KMS-11 (cell line): Measurements from ENCODE around the gene SUMF2.
A peak's percentile ranks its signal among the peaks of the same experiment; 100 is the strongest.
"Not testable (repeated sequence)": the region's sequence is repeated elsewhere in the genome, so short reads cannot be mapped to it uniquely, and the experiment has no call there.

Source experiments
- H2AFZ ChIP-seq: fragments of 200-600 bp; sonication (generic); 2 replicates; pipeline ENCODE4 v1.6.1; 2016; ENCODE audit warnings: antibody characterized with exemption, mixed run types, low read depth
- H3K27ac ChIP-seq: fragments of 200-600 bp; sonication (generic); 2 replicates; pipeline ENCODE4 v1.6.1; 2016; ENCODE audit warnings: mild to moderate bottlenecking, mixed run types
- H3K27me3 ChIP-seq: fragments of 200-600 bp; sonication (generic); 2 replicates; pipeline ENCODE4 v1.6.1; 2017; ENCODE audit warnings: mild to moderate bottlenecking, low read depth, mixed run types, moderate library complexity; ENCODE audit not compliant: insufficient read depth
- H3K36me3 ChIP-seq: fragments of 200-600 bp; sonication (generic); 2 replicates; pipeline ENCODE4 v1.6.1; 2017; ENCODE audit warnings: mild to moderate bottlenecking, mixed run types; ENCODE audit not compliant: insufficient read depth
- H3K4me1 ChIP-seq: fragments of 200-600 bp; sonication (generic); 2 replicates; pipeline ENCODE4 v1.6.1; 2016; ENCODE audit warnings: mild to moderate bottlenecking, low read depth, mixed run types; ENCODE audit not compliant: poor library complexity, severe bottlenecking
- H3K4me2 ChIP-seq: fragments of 200-600 bp; sonication (generic); 2 replicates; pipeline ENCODE4 v1.7.0; 2016; ENCODE audit warnings: mild to moderate bottlenecking, mixed run types
- H3K4me3 ChIP-seq: fragments of 200-600 bp; sonication (generic); IDR thresholded peaks from 2 replicates; pipeline ENCODE4 v1.6.1; 2017; ENCODE audit warnings: low read depth, low read length, mixed read lengths; ENCODE audit not compliant: insufficient read depth
- H3K79me2 ChIP-seq: fragments of 200-600 bp; sonication (generic); 2 replicates; pipeline ENCODE4 v1.6.1; 2016; ENCODE audit warnings: low read depth, mixed run types; ENCODE audit not compliant: insufficient read depth
- H3K9ac ChIP-seq: fragments of 200-600 bp; sonication (generic); 2 replicates; pipeline ENCODE4 v1.6.1; 2016; ENCODE audit warnings: mild to moderate bottlenecking, mixed run types
- H4K20me1 ChIP-seq: fragments of 200-600 bp; sonication (generic); 2 replicates; pipeline ENCODE4 v1.6.1; 2016; ENCODE audit warnings: mild to moderate bottlenecking, mixed run types; ENCODE audit not compliant: insufficient read depth
- TF ChIP-seq, protein P1 (sequence below): fragments of 200-600 bp; sonication (generic); conservative IDR thresholded peaks from 2 replicates; pipeline ENCODE4 v1.6.1; 2017; ENCODE audit warnings: low read depth, mild to moderate bottlenecking, antibody characterized with exemption, low read length, moderate library complexity, mixed read lengths

Gene SUMF2

DNA sequence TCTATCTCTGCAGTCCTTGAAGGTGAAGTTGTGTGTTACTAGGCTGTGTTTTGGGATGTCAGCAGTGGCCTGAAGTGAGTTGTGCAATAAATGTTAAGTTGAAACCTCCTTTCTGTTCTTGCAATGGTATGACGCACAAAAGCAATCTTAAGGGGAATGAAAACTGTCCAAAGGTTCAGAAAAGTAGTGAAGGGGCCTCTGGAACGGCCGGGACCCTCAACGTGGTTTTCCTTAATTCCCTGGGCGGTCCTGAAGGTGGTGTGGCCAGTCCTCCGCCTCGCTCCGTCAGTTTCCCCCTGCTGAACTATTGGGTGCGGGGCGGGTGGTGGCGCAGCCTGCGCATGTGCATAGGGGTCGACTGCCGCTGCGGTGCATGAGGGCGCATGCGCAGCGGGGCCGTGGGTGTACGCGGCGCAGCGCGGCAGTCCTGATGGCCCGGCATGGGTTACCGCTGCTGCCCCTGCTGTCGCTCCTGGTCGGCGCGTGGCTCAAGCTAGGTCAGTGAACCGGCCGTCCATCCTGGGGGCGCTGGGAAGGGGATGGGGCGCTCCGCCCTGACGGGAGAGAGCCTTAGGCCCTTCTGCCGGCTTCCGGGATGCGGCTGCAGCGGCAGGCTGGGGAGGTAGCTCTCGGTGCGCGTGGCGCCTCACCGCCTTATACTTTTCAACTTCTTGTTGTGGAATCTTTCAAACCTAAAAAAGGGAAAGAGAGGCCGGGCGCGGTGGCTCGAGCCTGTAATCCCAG lies at the start of gene SUMF2:
Gene SUMF2 (plus strand): TSS at position 405 of the 744 bp plus-strand sequence. CDS start 26 bp downstream, at position 431.
- no peaks in the 10 kb centered on the region for H3K27me3 ChIP-seq
- H3K4me2 ChIP-seq = peak within 1 kb of the TSS; percentile 38
- H3K36me3 ChIP-seq = peaks cover 21% of the 10 kb centered on the region; the same call in 1 of the 2 replicates
- peak within 1 kb of the TSS; percentile 70 for H2AFZ ChIP-seq
- no peak within 1 kb of the TSS for H3K4me3 ChIP-seq
- peak within 1 kb of the TSS; percentile 90 for H3K27ac ChIP-seq
- peaks cover 55% of the 10 kb centered on the region for H3K4me1 ChIP-seq
- no peaks in the 10 kb centered on the region for H4K20me1 ChIP-seq
- H3K79me2 ChIP-seq = peaks cover 27% of the 10 kb centered on the region; the same call in 1 of the 2 replicates
- TF ChIP-seq, protein P1, sequence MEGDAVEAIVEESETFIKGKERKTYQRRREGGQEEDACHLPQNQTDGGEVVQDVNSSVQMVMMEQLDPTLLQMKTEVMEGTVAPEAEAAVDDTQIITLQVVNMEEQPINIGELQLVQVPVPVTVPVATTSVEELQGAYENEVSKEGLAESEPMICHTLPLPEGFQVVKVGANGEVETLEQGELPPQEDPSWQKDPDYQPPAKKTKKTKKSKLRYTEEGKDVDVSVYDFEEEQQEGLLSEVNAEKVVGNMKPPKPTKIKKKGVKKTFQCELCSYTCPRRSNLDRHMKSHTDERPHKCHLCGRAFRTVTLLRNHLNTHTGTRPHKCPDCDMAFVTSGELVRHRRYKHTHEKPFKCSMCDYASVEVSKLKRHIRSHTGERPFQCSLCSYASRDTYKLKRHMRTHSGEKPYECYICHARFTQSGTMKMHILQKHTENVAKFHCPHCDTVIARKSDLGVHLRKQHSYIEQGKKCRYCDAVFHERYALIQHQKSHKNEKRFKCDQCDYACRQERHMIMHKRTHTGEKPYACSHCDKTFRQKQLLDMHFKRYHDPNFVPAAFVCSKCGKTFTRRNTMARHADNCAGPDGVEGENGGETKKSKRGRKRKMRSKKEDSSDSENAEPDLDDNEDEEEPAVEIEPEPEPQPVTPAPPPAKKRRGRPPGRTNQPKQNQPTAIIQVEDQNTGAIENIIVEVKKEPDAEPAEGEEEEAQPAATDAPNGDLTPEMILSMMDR = no peak
- peak within 1 kb of the TSS; percentile 88 for H3K9ac ChIP-seq

DNA sequence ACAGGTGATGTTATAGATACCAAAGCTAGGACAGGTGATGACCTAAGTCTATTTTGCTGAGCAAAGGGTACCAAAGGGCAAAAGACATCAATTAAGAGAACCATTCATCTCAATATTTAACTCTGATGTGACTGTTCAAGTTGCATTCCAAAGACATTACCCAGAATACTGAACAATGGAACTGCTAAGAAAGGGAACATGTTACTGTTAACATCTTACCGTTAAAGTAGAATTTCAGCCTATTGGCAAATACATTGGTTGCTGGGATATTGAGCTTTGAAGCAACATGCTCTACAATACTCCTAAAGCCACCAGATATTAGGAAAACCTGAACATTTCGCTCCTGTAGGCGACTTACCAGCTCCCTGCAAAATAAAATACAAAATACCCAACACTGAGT lies 47.1 kb upstream of the SUMF2 start:
- H3K27ac ChIP-seq, H2AFZ ChIP-seq, H4K20me1 ChIP-seq, H3K9ac ChIP-seq, H3K4me1 ChIP-seq, H3K79me2 ChIP-seq, H3K27me3 ChIP-seq, H3K4me2 ChIP-seq, H3K4me3 ChIP-seq, H3K36me3 ChIP-seq: not testable (repeated sequence)

DNA sequence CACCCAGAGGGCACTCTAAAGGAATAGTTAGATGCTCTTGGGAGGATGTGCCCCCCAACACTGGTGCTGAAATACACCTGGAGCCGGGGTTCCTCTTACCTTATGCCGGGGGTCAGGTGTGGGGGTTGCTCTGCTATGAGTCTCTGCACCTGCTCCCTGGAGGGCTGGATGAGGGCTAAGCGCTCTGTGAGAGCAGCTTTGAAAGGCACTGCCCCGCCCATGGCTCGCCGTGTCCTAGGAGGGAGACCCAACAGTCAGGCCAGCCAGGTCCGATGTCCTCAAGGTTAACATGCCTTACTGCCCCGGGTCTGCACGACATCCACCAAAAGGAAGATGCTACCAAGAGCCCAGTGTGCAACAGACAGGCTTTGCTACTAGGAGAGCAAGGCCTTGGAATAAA lies 44.6 kb upstream of the SUMF2 start:
- Histone ChIP-seq H3K4me2 (no peak overlapping the region), H3K4me1 (no peaks in the 10 kb centered on the region), H3K9ac (no peak overlapping the region), H3K4me3 (no peak overlapping the region), H2AFZ (no peak overlapping the region), H3K27ac (no peak overlapping the region), H3K36me3 (peaks cover 3% of the 10 kb centered on the region; the same call in 1 of the 2 replicates), H3K79me2 (no peaks in the 10 kb centered on the region), H4K20me1 (no peaks in the 10 kb centered on the region), H3K27me3 (no peaks in the 10 kb centered on the region)
- TF ChIP-seq, protein P1 = no peak

DNA sequence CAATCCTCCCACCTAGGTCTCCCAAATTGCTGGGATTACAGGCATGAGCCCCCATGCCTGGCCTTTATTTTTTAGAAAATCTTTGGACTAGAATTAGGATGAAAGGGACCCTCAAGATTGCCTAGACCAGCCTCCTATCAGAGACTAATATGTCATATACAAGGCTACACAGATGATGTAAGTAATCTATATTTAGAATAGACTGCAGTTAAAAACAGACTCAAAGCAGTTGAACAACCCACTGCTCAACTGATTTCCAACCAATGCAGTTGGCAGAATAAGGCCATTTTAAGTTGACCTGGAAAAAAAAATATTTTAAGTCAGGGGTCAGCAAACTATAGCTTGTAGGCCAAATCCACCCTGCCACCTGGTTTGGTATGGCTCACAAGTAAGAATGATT lies 40.6 kb upstream of the SUMF2 start:
- Histone ChIP-seq H3K4me3 (no peak overlapping the region), H3K4me2 (no peak overlapping the region), H3K27ac (no peak overlapping the region), H3K9ac (no peak overlapping the region), H3K79me2 (no peaks in the 10 kb centered on the region; the same call in 1 of the 2 replicates), H3K36me3 (peaks cover 3% of the 10 kb centered on the region; the same call in 1 of the 2 replicates), H3K27me3 (no peaks in the 10 kb centered on the region), H3K4me1 (no peaks in the 10 kb centered on the region), H2AFZ (no peak overlapping the region), H4K20me1 (no peaks in the 10 kb centered on the region)
- TF ChIP-seq, protein P1 = no peak

DNA sequence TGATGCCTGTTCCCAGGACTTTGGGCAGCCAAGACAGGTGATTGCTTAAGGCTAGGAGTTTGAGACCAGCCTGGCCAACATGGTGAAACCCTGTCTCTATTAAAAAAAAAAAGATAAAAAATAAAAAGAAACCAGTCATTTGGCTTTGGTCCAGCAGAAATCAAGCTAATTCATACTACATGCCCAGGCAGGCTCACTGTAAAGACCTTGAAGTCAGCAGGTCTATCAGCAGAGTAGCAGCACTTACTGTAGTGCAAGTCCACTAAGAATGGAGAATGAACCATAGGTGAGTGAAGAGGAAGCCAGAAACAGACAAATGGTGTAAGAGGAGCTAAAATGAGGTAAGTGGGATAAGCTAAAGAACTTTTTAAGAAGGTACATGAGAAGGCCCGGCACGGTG lies 37.5 kb upstream of the SUMF2 start:
- no peak overlapping the region for H3K4me3 ChIP-seq
- peaks cover 8% of the 10 kb centered on the region for H3K79me2 ChIP-seq
- no peak overlapping the region for H2AFZ ChIP-seq
- no peaks in the 10 kb centered on the region for H3K27me3 ChIP-seq
- H3K4me1 ChIP-seq = no peaks in the 10 kb centered on the region
- peaks cover 3% of the 10 kb centered on the region; the same call in 1 of the 2 replicates for H3K36me3 ChIP-seq
- H3K4me2 ChIP-seq = no peak overlapping the region
- no peak overlapping the region for H3K27ac ChIP-seq
- H4K20me1 ChIP-seq = no peaks in the 10 kb centered on the region
- TF ChIP-seq, protein P1 = no peak
- no peak overlapping the region for H3K9ac ChIP-seq
